Caki2 (cell line): ENCODE results near the gene C6orf62. TPM values are rescaled to one million over a fixed set of nuclear protein-coding genes. Genes with fewer than 3 reads are reported as not detected.
A peak's percentile ranks its signal among the peaks of the same experiment; 100 is the strongest.
"Not testable (repeated sequence)": the region's sequence is repeated elsewhere in the genome, so short reads cannot be mapped to it uniquely, and the experiment has no call there.

Experiments used
- DNase-seq: peaks from one replicate; pipeline ENCODE4 v3.0.0-alpha.2; 2015; ENCODE audit warnings: low read depth
- in situ Hi-C: cut with HindIII; loops from 2 replicates; pipeline ENCODE4 v1.10.0; 2016; ENCODE audit warnings: low sequenced_read_pairs, low pct_unique_long_range_greater_than_20kb, mixed read lengths
- total RNA-seq: library from RNA; depleted of rRNA; stranded (reverse); fragments of >200 nt; shearing (Covaris generic); gene quantifications from 2 replicates; pipeline ENCODE4 v1.2.3, GENCODE V29; 2014; ENCODE audit warnings: low replicate concordance

Gene C6orf62
- total RNA-seq, 1 experiment from 2014 or later, result 77.5 TPM

- in situ Hi-C loops, result no loop called here
- DNase-seq, result no peak
Measured at GRCh38 chr6:24710519-24711303, 8.2 kb downstream of the C6orf62 start.

- in situ Hi-C loops, result no loop called here
- DNase-seq, result no peak
Measured at GRCh38 chr6:24709014-24709711, 9.8 kb downstream of the C6orf62 start.

GRCh38 chr6:24708612-24709011 lies 10.3 kb downstream of the C6orf62 start:
- DNase-seq, result no peak

GRCh38 chr6:24704468-24704867 lies 14.5 kb downstream of the C6orf62 start:
- no peak for DNase-seq
- in situ Hi-C loops, result no loop called here

More at GRCh38 chr6:24708612-24709011, 10.3 kb downstream of the C6orf62 start:
- in situ Hi-C loops, result no loop called here

- DNase-seq, result no peak
- in situ Hi-C loops, result no loop called here
Measured at GRCh38 chr6:24702720-24703282, 16.2 kb downstream of the C6orf62 start.

- in situ Hi-C loops, result no loop called here
- no peak for DNase-seq
Measured at GRCh38 chr6:24699521-24700359, 19.2 kb downstream of the C6orf62 start.

- in situ Hi-C loops, result no loop called here
- DNase-seq, result no peak
Measured at GRCh38 chr6:24696097-24696496, 22.9 kb downstream of the C6orf62 start.

GRCh38 chr6:24695635-24696034 lies 23.3 kb downstream of the C6orf62 start:
- DNase-seq, result peak; percentile 42
- in situ Hi-C loops, result not testable (repeated sequence)

GRCh38 chr6:24694198-24694597 lies 24.8 kb downstream of the C6orf62 start:
- in situ Hi-C loops, result no loop called here
- DNase-seq, result no peak

- in situ Hi-C loops, result no loop called here
Measured at GRCh38 chr6:24692848-24693592, 25.9 kb downstream of the C6orf62 start.

GRCh38 chr6:24692415-24692814 lies 26.5 kb downstream of the C6orf62 start:
- DNase-seq, result no peak
- in situ Hi-C loops, result no loop called here

More at GRCh38 chr6:24692848-24693592, 25.9 kb downstream of the C6orf62 start:
- no peak for DNase-seq

GRCh38 chr6:24692003-24692402 lies 27.0 kb downstream of the C6orf62 start:
- in situ Hi-C loops, result no loop called here
- DNase-seq, result no peak

- no peak for DNase-seq
- in situ Hi-C loops, result no loop called here
Measured at GRCh38 chr6:24691550-24691949, 27.4 kb downstream of the C6orf62 start.

- in situ Hi-C loops, result no loop called here
Measured at GRCh38 chr6:24690593-24690992, 28.4 kb downstream of the C6orf62 start.

GRCh38 chr6:24689964-24690363 lies 29.0 kb downstream of the C6orf62 start:
- in situ Hi-C loops, result no loop called here
- no peak for DNase-seq

More at GRCh38 chr6:24690593-24690992, 28.4 kb downstream of the C6orf62 start:
- DNase-seq, result no peak

GRCh38 chr6:24686946-24687345 lies 32.0 kb downstream of the C6orf62 start:
- DNase-seq, result no peak
- in situ Hi-C loops, result no loop called here

GRCh38 chr6:24686408-24686807 lies 32.5 kb downstream of the C6orf62 start:
- no peak for DNase-seq
- in situ Hi-C loops, result no loop called here
